ENCODE data around the gene TMEM165.

The TMEM165 gene

DNA sequence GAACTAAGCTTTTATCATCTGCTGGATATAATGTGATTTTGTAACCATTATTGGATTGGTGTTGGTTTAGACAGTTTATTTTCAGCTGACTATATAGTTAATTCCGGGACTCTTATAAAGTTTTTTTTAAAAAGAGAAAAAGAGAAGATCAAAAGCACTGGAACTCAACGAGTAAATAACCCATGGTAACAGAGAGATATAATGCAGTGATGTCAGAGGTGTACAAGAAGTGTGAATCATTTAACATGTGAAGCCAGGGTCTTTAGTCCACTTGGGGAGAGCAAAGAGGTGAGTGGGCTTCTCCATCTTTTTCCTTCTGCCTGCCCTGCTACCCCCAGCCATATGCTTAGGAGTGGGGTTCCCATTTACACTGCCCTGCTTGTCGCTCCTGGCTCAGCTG, 3.2 kb downstream of the TMEM165 start:
- H3F3A ChIP-seq (ENCODE audit: low read depth), result no peaks in the 10 kb centered on the region
- no peaks in the 10 kb centered on the region for H3K9me2 ChIP-seq (replicated peaks; ENCODE audit: low read depth, low read length)
- peaks cover 6% of the 10 kb centered on the region for H3K36me3 ChIP-seq (ENCODE audit: insufficient read depth, low read length)
- no peak overlapping the region for H2AFZ ChIP-seq (ENCODE audit: low read length)
- H3K4me1 ChIP-seq (ENCODE audit: insufficient read depth, low read length, poor library complexity, severe bottlenecking), result peaks cover 35% of the 10 kb centered on the region
- peaks cover 4% of the 10 kb centered on the region for H3K27me3 ChIP-seq (ENCODE audit: insufficient read depth, low read length, poor library complexity, severe bottlenecking)
- peak overlapping the region; percentile 95 for H3K4me2 ChIP-seq (ENCODE audit: low read depth, low read length, poor library complexity, severe bottlenecking)
- no peak for TF ChIP-seq EZH2phosphoT487 (IDR thresholded peaks at IDR 0.05; ENCODE audit: borderline replicate concordance)
- no peak for TF ChIP-seq CTCF (conservative IDR thresholded peaks at IDR 0.05; ENCODE audit: low read length)
- H3K79me2 ChIP-seq (ENCODE audit: insufficient read depth, low read length), result peaks cover 70% of the 10 kb centered on the region
- H4K20me1 ChIP-seq (ENCODE audit: insufficient read depth, low read length, poor library complexity, severe bottlenecking), result peaks cover 59% of the 10 kb centered on the region
- H3K9me3 ChIP-seq (ENCODE audit: insufficient read depth, low read depth, low read length), result no peaks in the 10 kb centered on the region
- H3K9ac ChIP-seq (ENCODE audit: low read depth, low read length, poor library complexity, severe bottlenecking), result peak overlapping the region; percentile 96
- H3K4me3 ChIP-seq (ENCODE audit: low read length, poor library complexity, severe bottlenecking), result peak overlapping the region; percentile 100

DNA sequence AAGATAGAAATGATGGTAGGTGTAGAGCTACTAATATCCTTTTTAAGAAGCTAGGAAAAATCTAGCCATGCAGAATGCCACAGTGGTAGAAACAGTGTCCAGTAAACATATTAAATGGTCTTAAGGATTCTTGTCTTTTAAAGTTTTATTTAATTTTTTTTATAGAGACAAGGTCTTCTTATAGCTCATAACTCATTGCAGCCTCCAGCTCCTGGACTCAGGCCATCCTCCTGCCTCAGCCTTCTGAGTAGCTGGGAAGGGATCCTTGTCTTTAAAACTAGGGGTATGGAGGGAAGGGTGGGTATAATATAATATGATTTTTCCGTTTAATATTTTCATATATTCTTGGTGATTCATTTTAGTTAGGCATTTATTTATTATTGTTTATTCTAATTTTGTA, 3.8 kb downstream of the TMEM165 start:
- TF ChIP-seq CTCF (conservative IDR thresholded peaks at IDR 0.05; ENCODE audit: low read length), result no peak
- no peak for TF ChIP-seq EZH2phosphoT487 (IDR thresholded peaks at IDR 0.05; ENCODE audit: borderline replicate concordance)
- Histone ChIP-seq H3K9ac (ENCODE audit: low read depth, low read length, poor library complexity, severe bottlenecking) (peak overlapping the region; percentile 96), H3K9me2 (replicated peaks; ENCODE audit: low read depth, low read length) (no peaks in the 10 kb centered on the region), H3K27me3 (ENCODE audit: insufficient read depth, low read length, poor library complexity, severe bottlenecking) (peaks cover 4% of the 10 kb centered on the region), H3K4me1 (ENCODE audit: insufficient read depth, low read length, poor library complexity, severe bottlenecking) (peaks cover 35% of the 10 kb centered on the region), H3K79me2 (ENCODE audit: insufficient read depth, low read length) (peaks cover 75% of the 10 kb centered on the region), H3K4me2 (ENCODE audit: low read depth, low read length, poor library complexity, severe bottlenecking) (peak overlapping the region; percentile 95), H2AFZ (ENCODE audit: low read length) (no peak overlapping the region), H3K4me3 (ENCODE audit: low read length, poor library complexity, severe bottlenecking) (peak overlapping the region; percentile 100), H4K20me1 (ENCODE audit: insufficient read depth, low read length, poor library complexity, severe bottlenecking) (peaks cover 62% of the 10 kb centered on the region), H3K9me3 (ENCODE audit: insufficient read depth, low read depth, low read length) (no peaks in the 10 kb centered on the region), H3K36me3 (ENCODE audit: insufficient read depth, low read length) (peaks cover 8% of the 10 kb centered on the region), H3F3A (ENCODE audit: low read depth) (no peaks in the 10 kb centered on the region)

- Histone ChIP-seq H3F3A (ENCODE audit: low read depth) (no peaks in the 10 kb centered on the region), H3K4me3 (ENCODE audit: low read length, poor library complexity, severe bottlenecking) (no peak overlapping the region), H3K9me3 (ENCODE audit: insufficient read depth, low read depth, low read length) (no peaks in the 10 kb centered on the region), H4K20me1 (ENCODE audit: insufficient read depth, low read length, poor library complexity, severe bottlenecking) (peaks cover 77% of the 10 kb centered on the region), H2AFZ (ENCODE audit: low read length) (no peak overlapping the region), H3K27me3 (ENCODE audit: insufficient read depth, low read length, poor library complexity, severe bottlenecking) (no peaks in the 10 kb centered on the region), H3K79me2 (ENCODE audit: insufficient read depth, low read length) (peaks cover 86% of the 10 kb centered on the region), H3K9me2 (replicated peaks; ENCODE audit: low read depth, low read length) (no peaks in the 10 kb centered on the region), H3K4me2 (ENCODE audit: low read depth, low read length, poor library complexity, severe bottlenecking) (no peak overlapping the region), H3K4me1 (ENCODE audit: insufficient read depth, low read length, poor library complexity, severe bottlenecking) (peaks cover 20% of the 10 kb centered on the region), H3K9ac (ENCODE audit: low read depth, low read length, poor library complexity, severe bottlenecking) (no peak overlapping the region), H3K36me3 (ENCODE audit: insufficient read depth, low read length) (peaks cover 17% of the 10 kb centered on the region)
- TF ChIP-seq EZH2phosphoT487 (IDR thresholded peaks at IDR 0.05; ENCODE audit: borderline replicate concordance), result no peak
- TF ChIP-seq CTCF (conservative IDR thresholded peaks at IDR 0.05; ENCODE audit: low read length), result no peak
Observed at GRCh38 chr4:55405073-55405472, 9.3 kb downstream of the TMEM165 start.
